ENCODE results near the gene NOX1.
"Not testable (repeated sequence)": the region's sequence is repeated elsewhere in the genome, so short reads cannot be mapped to it uniquely, and the experiment has no call there.

NOX1 gene

GRCh38 chrX:100819534-100819836 lies 54.7 kb downstream of the NOX1 start:
- no peak for DNase-seq

- no peak for DNase-seq
These were observed 56.8 kb downstream of the NOX1 start for GRCh38 chrX:100817340-100817739.

- DNase-seq, result no peak
These were observed 61.7 kb downstream of the NOX1 start for GRCh38 chrX:100812216-100813158.

GRCh38 chrX:100808265-100808664 lies 65.9 kb downstream of the NOX1 start:
- not testable (repeated sequence) for DNase-seq

- no peak for DNase-seq
These were observed 69.4 kb downstream of the NOX1 start for GRCh38 chrX:100804780-100805179.

GRCh38 chrX:100802843-100803242 lies 71.3 kb downstream of the NOX1 start:
- DNase-seq, result no peak

- DNase-seq, result no peak
These were observed 75.5 kb downstream of the NOX1 start for GRCh38 chrX:100798484-100799214.

- DNase-seq, result no peak
These were observed 76.8 kb downstream of the NOX1 start for GRCh38 chrX:100797359-100797758.

GRCh38 chrX:100796371-100796770 lies 77.8 kb downstream of the NOX1 start:
- not testable (repeated sequence) for DNase-seq

Measured in NCI-H1105 treated with DMSO at 0.1 percent for 48 hours (cell line).